GM18909 (cell line): Measurements from ENCODE around the gene MCRIP1.

Source experiments
- ATAC-seq: cut with Tn5 transposase; IDR thresholded peaks from one replicate; pipeline ENCODE4 v1.9.1; 2021; ENCODE audit warnings: mild to moderate bottlenecking; ENCODE audit not compliant: unreplicated experiment, poor library complexity

Gene MCRIP1

DNA sequence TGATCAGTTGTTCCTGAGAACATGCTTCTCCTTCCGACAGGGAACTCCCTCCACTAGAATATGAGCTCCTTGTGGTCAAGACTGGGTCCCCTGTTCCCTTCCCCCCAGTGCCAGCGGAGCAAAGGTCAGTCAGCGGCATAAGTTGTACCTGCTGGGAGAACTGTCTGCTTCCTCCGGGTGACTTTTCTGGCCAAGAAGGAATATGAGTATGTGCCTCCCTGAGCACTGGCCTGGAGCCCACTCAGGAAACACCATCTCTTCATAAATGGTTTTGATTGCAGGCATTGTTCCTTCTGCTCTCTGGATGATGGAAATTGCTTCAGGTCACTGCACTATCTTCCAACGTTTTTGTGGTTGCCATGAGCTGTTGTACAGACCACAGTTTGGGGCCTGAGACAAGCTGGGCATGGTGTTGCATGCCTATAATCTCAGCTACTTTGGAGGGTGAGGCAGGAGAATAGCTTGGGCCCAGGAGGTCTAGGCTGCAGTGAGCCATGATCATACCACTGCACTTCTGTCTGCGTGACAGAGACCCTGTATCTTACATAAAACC is 30.1 kb upstream of the MCRIP1 start:
- no peak for ATAC-seq

DNA sequence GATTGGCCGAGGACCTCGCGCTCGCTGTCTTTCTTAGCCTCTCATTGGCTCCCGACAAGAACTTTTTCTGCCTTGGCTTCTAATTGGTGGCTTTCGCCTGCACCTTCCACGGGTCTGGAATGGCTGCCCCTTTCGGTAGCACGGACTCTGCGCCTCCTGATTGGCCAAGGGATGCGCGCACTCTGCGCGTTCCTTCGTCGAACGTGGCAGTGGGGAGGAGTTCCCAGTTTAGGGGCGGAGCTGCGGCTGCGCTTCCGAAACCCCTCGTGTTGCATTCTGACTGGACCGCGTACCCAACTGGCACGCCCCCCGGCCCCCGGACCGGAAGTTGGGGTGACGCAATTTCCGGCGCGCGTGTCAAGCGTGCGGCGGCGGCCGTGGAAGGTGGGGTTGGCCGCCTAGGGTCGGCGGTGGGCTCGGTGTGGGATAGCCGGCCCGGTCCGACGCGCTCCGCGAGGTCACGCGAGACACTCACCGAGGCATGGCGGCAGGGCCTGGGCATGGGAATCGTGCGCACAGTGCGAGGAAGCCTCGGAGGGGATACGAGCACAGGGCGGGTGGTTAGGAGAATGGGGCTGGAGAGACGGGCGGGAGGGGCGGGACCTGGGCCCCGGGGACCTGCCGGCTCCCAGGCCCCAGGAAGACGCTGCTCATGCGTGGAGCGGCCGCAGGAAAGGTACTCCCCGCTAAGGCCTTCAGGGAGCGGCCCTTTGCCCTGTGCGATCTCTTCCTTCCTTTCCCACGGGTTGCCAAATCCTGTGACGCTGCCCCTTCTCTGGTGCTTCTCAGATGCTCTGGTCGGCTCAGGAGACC is 27.9 kb upstream of the MCRIP1 start:
- ATAC-seq: peak; percentile 79

DNA sequence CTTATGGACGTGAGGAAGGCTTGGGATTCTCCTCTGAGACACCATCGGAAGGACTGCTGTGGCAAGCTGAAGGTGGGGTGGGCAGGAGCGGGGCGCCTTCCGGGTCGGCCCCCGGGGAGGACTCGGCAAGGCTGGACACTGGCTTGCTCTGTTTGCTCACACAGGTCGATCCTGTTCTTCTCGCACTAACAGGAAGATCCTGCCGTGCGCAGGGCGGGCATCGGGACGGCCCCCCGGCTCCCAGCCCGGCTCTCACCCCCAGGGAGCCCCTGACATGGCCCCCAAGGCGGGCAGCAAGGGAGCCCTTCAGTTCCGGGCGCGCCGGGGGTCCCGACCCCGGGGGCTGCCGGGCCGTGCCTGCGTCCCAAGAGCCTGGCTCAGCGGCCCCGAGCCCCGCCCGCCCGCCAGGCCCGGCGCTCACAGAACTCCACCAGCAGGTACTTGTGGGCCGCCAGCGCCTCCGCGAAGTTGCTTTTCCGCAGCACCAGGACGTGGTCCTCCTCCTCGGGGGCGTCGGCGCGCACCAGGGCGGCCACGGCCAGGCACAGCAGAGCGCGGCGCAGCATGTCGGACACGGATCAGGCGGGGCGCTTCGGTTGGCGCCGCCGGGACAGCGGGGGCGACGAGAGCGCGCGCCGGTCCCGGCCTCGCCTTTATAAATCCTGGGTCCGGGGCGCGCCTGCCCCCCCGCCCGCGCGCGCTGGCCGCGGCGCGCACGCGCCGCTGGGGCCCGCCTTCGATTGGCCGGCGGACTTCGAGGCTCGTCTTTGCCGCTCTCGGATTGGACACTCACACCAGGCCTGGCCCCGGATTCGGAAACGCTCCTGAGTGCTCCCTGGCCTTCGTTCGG is 27.0 kb upstream of the MCRIP1 start, which contains the start of gene P4HB:
Gene P4HB (minus strand): TSS at position 630 of the 850 bp plus-strand sequence. CDS start 64 bp downstream, at position 566.
- ATAC-seq: peak; percentile 0

DNA sequence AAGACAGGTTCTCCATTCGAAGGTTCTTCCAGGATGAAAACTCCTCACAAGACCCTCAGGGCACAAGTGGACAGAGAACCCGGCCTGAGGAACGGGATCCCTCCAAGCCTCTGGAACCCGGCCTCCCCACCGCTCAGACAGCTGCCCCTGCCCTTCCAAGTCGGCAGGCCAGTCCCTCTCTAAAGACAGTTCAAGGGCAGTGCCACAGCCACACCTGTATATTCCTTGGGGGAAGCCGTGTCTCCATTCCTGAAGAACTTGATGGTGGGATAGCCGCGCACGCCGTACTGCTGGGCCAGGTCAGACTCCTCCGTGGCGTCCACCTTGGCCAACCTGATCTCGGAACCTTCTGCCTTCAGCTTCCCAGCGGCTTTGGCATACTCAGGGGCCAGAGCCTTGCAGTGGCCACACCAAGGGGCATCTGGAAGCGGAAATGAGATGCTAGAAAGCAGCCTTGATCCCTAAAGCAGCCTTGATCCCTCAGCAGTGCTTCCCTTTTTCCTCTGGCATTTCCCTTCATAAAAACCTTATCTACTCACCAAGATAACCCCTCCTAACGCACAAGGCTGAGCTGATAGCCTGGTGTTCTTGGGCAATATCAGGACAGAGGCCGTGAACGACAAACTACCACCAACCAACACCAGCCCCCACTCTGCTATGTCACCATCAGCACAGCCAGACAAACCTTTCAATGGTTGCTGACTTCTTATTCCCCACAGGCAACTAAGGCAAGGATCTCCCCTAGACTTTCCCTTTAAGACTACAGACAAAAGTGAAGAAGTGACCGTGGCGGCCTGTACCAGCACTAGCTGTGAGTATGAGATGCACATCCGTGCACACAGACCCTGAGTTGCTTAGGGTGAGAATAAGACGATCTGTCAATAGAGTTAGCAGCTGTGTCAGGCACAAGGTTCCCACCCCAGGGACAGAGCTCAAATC is 26.1 kb upstream of the MCRIP1 start:
- no peak for ATAC-seq

DNA sequence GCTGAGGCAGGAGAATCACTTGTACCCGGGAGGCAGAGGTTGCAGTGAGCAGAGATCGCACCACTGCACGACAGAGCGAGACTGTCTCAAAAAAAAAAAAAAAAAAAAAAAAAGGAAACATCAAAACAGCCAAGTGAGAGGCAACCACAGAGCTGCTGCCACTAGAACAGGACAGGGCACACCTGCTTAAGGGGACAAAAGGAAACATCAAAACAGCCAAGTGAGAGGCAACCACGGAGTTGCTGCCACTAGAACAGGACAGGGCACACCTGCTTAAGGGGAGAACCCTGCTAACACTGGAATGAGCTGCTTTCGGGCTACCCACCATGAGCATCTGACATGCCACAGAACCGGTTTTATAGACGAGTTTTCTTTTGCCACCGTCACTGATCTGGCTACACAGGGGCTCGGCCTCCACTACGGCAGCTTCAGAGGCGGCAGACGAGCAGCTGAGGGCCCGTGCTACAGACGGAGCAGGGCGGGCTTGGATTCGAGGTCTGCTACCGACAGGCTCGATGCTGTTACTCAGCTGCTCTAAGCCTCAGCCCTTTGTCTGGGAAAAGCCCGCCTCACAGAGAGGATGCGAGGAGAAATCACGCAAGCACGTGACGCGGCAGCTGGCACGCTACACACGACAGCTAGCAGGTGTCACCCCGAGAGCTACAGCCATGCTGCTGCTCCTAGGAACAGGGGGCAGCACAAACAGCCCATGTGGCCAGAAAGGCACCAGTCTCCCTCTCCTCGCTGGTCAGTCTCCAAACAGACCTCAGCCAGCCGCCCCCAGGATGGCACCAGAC is 25.3 kb upstream of the MCRIP1 start:
- no peak for ATAC-seq

DNA sequence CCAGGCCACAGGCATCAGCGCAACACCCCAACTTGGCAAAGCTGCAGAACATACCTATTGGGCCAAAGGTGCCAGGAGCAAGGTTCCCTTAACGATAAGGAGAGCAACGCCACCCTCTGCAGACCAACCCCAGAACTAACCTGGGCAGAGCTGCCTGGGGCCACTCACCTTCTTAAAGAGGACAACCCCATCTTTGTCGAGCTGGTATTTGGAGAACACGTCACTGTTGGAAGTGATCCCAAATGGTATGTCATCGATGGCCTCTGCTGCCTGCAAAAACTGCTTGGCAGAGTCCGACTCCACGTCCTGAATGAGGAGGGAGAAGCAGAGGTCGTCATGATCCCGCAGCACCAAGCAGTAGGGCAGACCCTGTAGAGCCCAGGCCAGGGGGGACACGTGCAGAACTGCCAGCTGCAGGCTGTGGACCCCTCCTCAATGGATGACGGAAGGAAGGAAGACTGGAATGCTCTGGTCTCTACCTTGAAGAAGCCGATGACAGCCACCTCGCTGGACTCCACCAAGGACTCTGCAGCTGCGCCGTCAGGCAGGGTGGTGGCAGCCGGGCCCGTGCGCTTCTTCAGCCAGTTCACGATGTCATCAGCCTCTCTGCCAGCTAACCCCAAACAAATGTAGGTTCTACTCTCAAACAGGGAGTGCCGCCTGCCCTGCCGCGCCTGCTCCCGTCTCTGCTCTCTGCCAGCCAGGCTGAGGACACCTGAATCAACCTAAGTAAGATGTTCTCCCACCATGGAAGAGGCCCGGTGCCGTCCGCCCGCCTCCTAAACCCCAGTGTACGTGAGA is 22.1 kb upstream of the MCRIP1 start:
- ATAC-seq: no peak

DNA sequence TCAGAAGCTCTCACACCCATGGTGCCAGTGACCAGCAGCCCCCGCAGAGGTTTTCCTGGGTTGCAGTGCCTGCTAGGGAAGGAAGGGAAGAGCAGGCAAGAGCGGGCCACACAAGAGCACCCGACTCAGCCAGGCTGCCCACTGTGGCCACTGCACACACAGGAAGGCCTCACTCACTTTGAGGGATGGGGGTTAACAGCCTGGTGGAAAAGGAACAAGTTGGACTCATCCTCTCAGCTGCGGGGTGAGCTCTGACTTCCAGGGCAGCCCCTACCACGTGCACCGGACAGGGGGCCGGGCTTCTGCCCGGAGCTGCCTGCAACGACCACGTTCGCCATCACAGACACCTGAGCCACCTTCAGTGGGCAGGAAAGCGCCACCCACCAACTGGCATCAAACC is 19.1 kb upstream of the MCRIP1 start:
- no peak for ATAC-seq

DNA sequence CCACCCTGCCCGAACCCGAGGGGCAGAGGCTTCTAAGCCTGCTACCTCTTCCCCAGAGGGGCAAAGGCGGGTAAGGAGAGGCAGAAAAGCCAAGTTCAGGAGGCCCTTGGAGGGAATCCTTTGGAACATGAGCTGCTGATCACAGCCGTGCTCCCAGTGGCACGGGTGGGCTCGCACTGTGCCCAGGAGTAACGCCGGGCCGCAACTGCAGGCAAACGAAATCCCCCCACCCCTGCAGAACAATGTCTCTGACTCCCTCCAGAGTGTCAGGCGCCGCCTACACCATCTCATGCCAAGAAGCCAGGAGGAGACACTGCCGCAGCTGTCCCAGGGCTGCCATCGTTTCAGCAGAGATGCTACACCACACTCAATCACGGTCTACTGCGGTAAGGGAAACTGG is 18.3 kb upstream of the MCRIP1 start:
- ATAC-seq: no peak

DNA sequence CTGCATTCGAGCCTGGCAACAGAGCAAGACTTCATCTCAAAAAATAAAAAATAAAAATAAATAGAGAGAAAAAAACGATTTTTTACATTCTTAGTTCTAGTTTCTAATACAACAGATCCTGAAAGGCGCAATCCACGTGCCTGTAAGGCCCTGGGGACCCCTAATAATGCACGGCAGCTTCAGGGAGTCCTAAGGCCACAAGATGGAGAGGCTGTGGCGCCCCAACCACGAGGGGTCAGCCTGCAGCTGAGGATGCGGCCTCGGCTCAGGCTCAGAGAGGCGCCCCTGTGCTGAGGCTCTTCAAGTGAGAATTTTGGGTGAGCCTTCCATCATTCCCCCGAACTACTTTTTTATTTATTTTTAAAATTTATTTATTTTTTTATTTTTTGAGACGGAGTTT is 16.4 kb upstream of the MCRIP1 start:
- no peak for ATAC-seq

DNA sequence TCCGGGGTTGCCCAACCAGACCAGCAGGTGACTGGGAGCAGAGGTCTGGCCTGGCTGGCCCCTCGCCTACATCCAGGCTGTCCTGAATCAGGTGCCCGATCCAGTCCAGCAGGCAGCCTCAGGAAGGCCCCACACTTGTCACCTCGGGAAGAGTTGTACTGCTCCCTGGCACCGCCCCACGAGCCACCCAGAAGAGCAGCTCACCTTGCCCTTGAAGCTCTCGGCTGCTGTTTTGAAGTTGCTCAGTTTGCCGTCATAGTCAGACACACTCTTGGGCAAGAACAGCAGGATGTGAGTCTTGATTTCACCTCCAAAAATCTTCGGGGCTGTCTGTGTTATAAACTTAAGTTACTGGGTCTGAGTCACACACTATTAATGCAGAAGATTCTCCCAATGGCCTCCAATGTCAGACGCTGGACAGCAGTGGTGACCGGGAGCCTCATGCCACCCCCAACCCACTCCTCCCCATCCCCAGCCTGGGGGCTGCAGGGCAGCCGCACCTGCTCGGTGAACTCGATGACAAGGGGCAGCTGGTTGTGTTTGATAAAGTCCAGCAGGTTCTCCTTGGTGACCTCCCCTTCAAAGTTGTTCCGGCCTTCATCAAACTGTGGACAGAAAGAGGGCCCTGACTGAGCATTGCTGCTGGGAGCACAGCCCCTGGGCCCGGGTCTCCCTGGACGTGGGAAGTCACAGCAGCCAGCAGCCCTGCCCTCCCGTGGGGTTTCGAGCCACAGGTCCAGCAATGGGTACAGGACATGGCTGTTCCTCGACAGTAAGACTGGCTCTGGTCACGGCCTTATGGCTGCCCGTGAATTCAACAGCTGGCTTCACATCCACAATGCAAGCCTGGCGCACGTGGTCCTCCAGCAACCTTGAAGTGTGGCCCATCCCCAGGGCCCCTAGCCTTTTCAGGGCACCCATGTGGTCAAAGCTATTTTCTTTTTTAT is 13.9 kb upstream of the MCRIP1 start:
- ATAC-seq: no peak

DNA sequence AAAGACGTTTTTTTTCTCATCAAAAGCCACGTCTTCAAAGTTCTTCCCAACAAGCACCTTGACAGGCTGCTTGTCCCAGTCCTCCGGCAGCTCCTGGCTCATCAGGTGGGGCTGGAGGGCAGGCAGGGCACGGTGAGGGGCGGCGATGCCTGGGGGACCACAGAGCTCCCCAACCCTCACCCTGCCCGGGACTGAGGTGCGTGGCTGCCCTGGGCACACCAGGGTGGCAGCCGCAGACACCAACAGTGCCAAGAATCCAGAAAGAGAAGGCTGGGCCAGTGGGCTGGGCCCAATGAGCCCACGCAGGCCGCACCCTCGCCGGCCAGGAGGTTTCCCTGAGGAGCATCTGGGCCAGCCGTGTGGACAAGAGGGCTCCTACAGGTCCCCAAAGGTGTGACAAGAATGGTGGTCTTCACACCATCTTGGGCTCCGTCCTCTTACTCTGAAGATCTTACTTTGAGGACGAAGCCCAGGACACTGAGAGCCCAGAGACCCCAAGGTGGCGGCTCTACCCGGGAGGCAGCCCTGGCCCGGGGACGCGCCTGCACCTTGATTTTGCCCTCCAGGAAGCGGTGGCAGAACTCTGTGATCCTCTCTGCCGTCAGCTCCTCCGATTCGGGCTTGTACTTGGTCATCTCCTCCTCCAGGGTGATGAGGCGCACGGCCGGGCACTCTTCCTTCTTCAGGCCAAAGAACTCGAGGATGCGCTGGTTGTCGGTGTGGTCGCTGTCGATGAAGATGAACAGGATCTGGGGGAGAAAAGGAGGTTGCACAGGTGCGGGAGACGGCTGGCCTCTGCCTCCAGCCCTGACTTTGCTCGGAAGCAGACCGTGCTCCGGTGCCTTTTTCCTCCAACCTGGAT is 13.0 kb upstream of the MCRIP1 start:
- ATAC-seq: no peak

DNA sequence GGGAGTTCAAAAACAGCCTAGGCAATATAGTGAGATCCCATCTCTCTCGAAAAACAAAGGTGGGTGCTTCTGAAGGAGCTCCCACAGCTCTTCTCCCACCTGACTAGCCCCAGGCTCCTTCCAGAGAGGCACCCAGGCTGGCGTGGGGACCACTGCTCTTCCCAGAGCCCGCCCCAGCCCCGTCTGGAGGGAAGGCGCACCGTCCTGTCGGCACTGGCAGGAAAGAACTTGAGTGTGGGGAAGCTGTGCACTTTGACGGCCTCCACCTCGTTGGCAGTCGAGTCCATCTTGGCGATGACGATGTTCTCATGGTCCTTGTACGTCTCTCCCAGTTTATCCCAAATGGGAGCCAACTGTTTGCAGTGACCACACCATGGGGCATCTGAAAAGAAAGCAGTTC is 12.3 kb upstream of the MCRIP1 start:
- ATAC-seq: no peak

DNA sequence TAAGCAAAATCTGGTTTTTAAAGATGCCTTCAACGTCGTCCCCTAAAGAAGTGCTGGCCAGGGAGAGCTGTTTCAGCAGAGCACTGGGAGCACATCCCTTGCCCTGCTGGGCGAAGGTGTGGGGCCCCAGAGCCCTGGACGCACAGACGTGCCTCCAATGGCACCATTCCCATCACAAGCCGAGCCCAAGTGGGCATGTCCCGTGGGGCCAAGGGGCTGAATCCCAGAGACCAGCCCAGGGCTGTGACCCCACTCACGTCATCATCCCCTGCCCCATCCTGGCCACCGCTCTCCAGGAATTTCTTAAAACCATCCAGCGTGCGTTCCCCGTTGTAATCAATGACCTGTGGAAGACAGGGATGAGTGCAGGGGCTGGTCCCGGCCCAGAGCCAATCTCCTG is 11.8 kb upstream of the MCRIP1 start:
- ATAC-seq: no peak

DNA sequence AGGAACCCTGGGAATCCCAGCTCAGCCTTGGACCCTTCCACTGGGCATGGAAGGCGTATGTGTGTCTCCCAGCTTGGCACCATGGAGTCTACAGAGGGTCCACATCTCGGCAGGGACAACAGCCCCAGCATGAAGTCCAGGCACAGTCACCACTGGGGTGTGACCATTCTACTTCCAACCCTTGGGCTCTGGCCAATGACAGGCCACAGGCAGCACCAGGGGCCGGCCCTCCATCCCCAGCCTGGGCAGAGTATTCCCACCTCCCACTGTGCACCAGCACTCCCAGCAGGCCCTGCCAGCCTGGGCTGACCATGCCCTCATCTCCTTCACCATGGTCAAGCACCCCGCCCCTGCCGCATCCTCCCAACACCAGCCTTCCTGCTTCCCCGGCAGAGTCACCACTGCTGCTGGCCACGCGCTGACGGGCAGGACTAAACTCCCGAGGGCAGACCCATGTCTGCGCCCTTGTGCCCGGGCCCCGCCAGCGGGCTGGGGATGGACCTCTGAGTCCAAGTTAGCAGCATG is 11.3 kb upstream of the MCRIP1 start:
- ATAC-seq: no peak

DNA sequence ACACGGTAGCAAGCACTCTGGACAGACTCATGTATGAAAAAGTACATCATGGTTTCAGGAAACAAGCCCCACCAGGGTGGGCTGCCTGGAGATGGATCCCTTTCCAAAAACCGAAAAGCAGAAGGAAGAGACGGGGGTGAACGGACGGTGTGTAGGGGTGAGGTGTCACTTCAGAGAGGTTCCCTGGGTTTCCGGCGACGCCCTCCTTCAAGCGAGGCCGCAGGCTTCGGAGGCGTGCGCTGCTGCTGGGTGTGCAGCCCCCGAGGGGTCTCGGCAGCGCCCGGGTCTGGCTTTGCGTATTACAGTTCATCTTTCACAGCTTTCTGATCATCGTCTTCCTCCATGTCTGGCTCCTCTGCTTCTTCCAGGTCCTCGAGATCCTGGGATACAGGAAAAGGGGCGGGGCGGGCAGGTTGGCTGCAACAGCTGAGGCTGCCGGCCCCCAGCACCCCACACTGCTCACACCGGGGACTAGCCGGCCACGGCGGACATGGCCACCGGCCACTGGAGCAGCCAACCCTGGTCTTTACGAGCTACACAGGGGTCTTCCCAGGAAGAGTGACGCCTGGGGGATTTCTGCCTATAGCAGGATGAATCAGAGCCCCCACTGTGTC is 10.7 kb upstream of the MCRIP1 start:
- no peak for ATAC-seq
